Prostate gland (tissue), 2 donors: Measurements from ENCODE around the gene MTX3.

Source experiments
- CTCF ChIP-seq, 4 experiments: fragments of 200-600 bp in 2 of 4; fragments of 450-650 bp in 2 of 4; sonication (generic) in 2 of 4; IDR thresholded peaks; 1 replicate in 3 of 4; 2 replicates in 1 of 4; pipeline ENCODE4 v1.5.1; 2016 to 2019; ENCODE audit warnings: antibody characterized with exemption in 4 of 4, mild to moderate bottlenecking in 2 of 4, moderate library complexity in 2 of 4
- POLR2A ChIP-seq: fragments of 450-650 bp; IDR thresholded peaks from one replicate; pipeline ENCODE4 v1.6.1; 2016; ENCODE audit warnings: antibody characterized with exemption, mild to moderate bottlenecking
- POLR2AphosphoS5 ChIP-seq: sonication (generic); formaldehyde crosslinking; IDR thresholded peaks from one replicate; pipeline ENCODE4 v1.6.1; 2017; ENCODE audit warnings: antibody characterized with exemption

GRCh38 chr5:80031109-80031508, 40.0 kb upstream of the MTX3 start:
- TF ChIP-seq CTCF (IDR thresholded peaks at IDR 0.05) (no peak), POLR2A (no peak), POLR2AphosphoS5 (no peak)
